Smooth muscle cell (in vitro differentiated cells): ENCODE results near the gene MEI1. TPM values are rescaled to one million over a fixed set of nuclear protein-coding genes. Genes with fewer than 3 reads are reported as not detected.
"Not testable (repeated sequence)": the region's sequence is repeated elsewhere in the genome, so short reads cannot be mapped to it uniquely, and the experiment has no call there.

Experiments
- DNase-seq: peaks from one replicate; lab custom pipeline; 2025; ENCODE audit not compliant: unreplicated experiment; lab: John Stamatoyannopoulos, UW
- H2AFZ ChIP-seq: fragments of 200-600 bp; sonication (generic); 2 replicates; pipeline ENCODE4 v1.6.0; 2016; ENCODE audit warnings: antibody characterized with exemption, low read depth, mild to moderate bottlenecking
- H3F3A ChIP-seq: fragments of 200-600 bp; sonication (generic); 2 replicates; pipeline ENCODE4 v1.6.0; 2017; ENCODE audit warnings: antibody characterized with exemption, low read depth
- H3K27ac ChIP-seq: fragments of 200-600 bp; sonication (generic); 2 replicates; pipeline ENCODE4 v1.5.1; 2016; ENCODE audit warnings: low read depth, mild to moderate bottlenecking
- H3K27me3 ChIP-seq: fragments of 200-600 bp; sonication (generic); 2 replicates; pipeline ENCODE4 v1.6.1; 2016; ENCODE audit warnings: low read depth, mild to moderate bottlenecking
- H3K36me3 ChIP-seq: fragments of 200-600 bp; sonication (generic); 2 replicates; pipeline ENCODE4 v1.5.1; 2016; ENCODE audit warnings: low read depth
- H3K4me1 ChIP-seq: fragments of 200-600 bp; sonication (generic); 2 replicates; pipeline ENCODE4 v1.5.1; 2016; ENCODE audit warnings: low read depth
- H3K4me2 ChIP-seq: fragments of 200-600 bp; sonication (generic); 2 replicates; pipeline ENCODE4 v1.6.0; 2016; ENCODE audit warnings: mild to moderate bottlenecking
- H3K4me3 ChIP-seq: fragments of 200-600 bp; sonication (generic); 2 replicates; pipeline ENCODE4 v1.5.1; 2016; ENCODE audit warnings: mild to moderate bottlenecking
- H3K79me2 ChIP-seq: fragments of 200-600 bp; sonication (generic); 2 replicates; pipeline ENCODE4 v1.6.0; 2016; ENCODE audit warnings: low read depth, mild to moderate bottlenecking
- H3K9ac ChIP-seq: fragments of 200-600 bp; sonication (generic); 2 replicates; pipeline ENCODE4 v1.6.0; 2016; ENCODE audit warnings: low read depth
- H3K9me3 ChIP-seq: fragments of 200-600 bp; sonication (generic); replicated peaks from 2 replicates; pipeline ENCODE4 v1.5.1; 2016; ENCODE audit warnings: low read depth
- H4K20me1 ChIP-seq: fragments of 200-600 bp; sonication (generic); 2 replicates; pipeline ENCODE4 v1.6.0; 2016; ENCODE audit warnings: low read depth
- CTCF ChIP-seq: fragments of 200-600 bp; sonication (generic); IDR thresholded peaks from 2 replicates; pipeline ENCODE4 v1.5.1; 2017; ENCODE audit warnings: borderline replicate concordance, mild to moderate bottlenecking, antibody characterized with exemption; ENCODE audit not compliant: insufficient read depth, poor library complexity, severe bottlenecking
- WGBS: methylation state at CpG from one replicate; pipeline ENCODE4 v1.1.7; 2016; ENCODE audit warnings: low lambda C conversion rate; 5-methylcytosine and 5-hydroxymethylcytosine counted together
- polyA plus RNA-seq: library from polyadenylated mRNA; unstranded; fragments of >200 nt; fragmentation: Nextera tagmentation; extraction: Ambion mirVana; gene quantifications from 2 replicates; pipeline ENCODE4 v1.2.1, GENCODE V29; 2016
- total RNA-seq: library from RNA; depleted of rRNA; stranded (reverse); fragments of >200 nt; gene quantifications from 2 replicates; pipeline ENCODE4 v1.2.3, GENCODE V29; 2014

The MEI1 gene
- total and polyA plus RNA-seq, 2 experiments from 2014 or later, result 0.18 to 3.2 TPM

DNA sequence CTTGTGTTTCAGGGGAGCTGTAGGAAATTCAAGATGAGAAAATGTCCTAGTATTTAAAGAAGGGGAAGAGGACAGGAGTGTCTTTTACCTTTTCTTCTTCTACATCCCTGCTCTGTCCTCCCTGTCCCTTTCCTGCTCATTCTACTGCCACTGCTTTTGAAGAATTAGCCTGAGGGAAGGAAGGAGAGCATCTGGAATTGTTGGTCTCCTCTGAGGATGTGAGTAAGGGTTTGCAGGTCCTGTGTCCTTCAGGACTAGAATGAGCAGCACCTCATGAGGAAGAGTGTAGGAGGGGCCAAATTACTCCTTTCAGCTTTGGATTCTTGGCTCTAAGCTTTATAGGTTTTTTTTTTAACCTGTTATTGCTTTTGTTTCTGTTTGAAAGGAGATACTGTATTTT, 34.8 kb upstream of the MEI1 start:
- Histone ChIP-seq H3K4me1 (peaks cover 9% of the 10 kb centered on the region), H3F3A (peaks cover 37% of the 10 kb centered on the region), H3K4me3 (no peak overlapping the region), H3K79me2 (no peaks in the 10 kb centered on the region), H3K27me3 (no peaks in the 10 kb centered on the region), H3K36me3 (peaks cover 14% of the 10 kb centered on the region), H3K9ac (no peak overlapping the region), H4K20me1 (no peaks in the 10 kb centered on the region), H3K4me2 (no peak overlapping the region), H2AFZ (no peak overlapping the region), H3K9me3 (no peaks in the 10 kb centered on the region), H3K27ac (peak overlapping the region; percentile 19)
- no peak for DNase-seq
- no peak for TF ChIP-seq CTCF

DNA sequence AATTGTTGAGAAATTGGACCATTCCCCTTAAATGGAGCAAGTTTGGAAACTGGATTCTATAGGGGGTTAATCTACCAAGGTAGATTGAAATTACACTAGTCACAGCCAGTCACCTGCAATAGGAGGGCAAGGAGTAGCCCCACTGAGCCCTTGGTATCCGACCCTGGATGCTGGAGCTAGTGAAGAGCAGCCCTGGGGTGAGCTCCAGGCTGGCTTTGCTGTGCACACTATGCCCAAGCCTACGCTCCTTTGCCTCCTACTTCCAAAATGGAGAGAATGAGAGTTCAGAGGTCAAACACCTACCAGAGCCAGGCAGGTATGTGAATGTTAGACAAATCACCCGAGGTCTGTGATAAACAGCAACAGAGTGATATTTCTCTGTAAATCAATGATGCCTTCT, 34.4 kb upstream of the MEI1 start:
- H3K9me3 ChIP-seq, result no peaks in the 10 kb centered on the region
- H3K9ac ChIP-seq, result no peak overlapping the region
- peaks cover 37% of the 10 kb centered on the region for H3F3A ChIP-seq
- WGBS, result 96% methylated on average over 3 of the region's 3 CpGs
- peaks cover 14% of the 10 kb centered on the region for H3K36me3 ChIP-seq
- H3K4me2 ChIP-seq, result no peak overlapping the region
- no peak overlapping the region for H2AFZ ChIP-seq
- peaks cover 9% of the 10 kb centered on the region for H3K4me1 ChIP-seq
- H4K20me1 ChIP-seq, result no peaks in the 10 kb centered on the region
- no peaks in the 10 kb centered on the region for H3K79me2 ChIP-seq
- no peak overlapping the region for H3K27ac ChIP-seq
- H3K27me3 ChIP-seq, result no peaks in the 10 kb centered on the region
- no peak overlapping the region for H3K4me3 ChIP-seq
- DNase-seq, result no peak
- no peak for TF ChIP-seq CTCF

GRCh38 chr22:41668971-41669911, 30.1 kb upstream of the MEI1 start:
- Histone ChIP-seq H4K20me1 (peaks cover 4% of the 10 kb centered on the region), H3K4me2 (no peak overlapping the region), H3K9me3 (no peaks in the 10 kb centered on the region), H2AFZ (no peak overlapping the region), H3K79me2 (no peaks in the 10 kb centered on the region), H3F3A (peaks cover 27% of the 10 kb centered on the region), H3K4me1 (peaks cover 9% of the 10 kb centered on the region), H3K9ac (no peak overlapping the region), H3K27ac (peak overlapping the region; percentile 61), H3K36me3 (no peaks in the 10 kb centered on the region), H3K4me3 (no peak overlapping the region), H3K27me3 (no peaks in the 10 kb centered on the region)
- TF ChIP-seq CTCF, result no peak
- no peak for DNase-seq
- 73% methylated on average over 21 of the region's 21 CpGs for WGBS

DNA sequence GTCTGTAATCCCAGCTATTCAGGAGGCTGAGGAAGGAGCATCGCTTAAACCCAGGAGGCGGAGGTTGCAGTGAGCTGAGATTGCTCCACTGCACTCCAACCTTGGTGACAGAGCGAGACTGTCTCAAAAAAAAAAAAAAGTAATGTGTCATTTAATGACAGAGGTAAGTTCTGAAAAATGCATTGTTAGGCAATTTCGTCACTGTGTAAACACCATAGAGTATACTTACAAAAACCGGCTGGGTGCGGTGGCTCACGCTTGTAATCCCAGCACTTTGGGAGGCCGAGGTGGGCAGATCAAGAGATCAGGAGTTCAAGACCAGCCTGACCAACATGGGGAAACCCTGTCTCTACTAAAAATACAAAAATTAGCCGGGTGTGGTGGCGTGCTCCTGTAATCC, 27.2 kb upstream of the MEI1 start:
- not testable (repeated sequence) for H3K36me3 ChIP-seq, H3K27ac ChIP-seq, H3K9ac ChIP-seq, H2AFZ ChIP-seq, H3K4me2 ChIP-seq, DNase-seq, H3K27me3 ChIP-seq, H3K4me1 ChIP-seq, H3K4me3 ChIP-seq, H3K79me2 ChIP-seq, H3K9me3 ChIP-seq
- peaks cover 19% of the 10 kb centered on the region for H3F3A ChIP-seq
- peaks cover 11% of the 10 kb centered on the region for H4K20me1 ChIP-seq
- 91% methylated on average over 10 of the region's 10 CpGs for WGBS
